ENCODE data around the gene MCC. TPM values are rescaled to one million over a fixed set of nuclear protein-coding genes. Genes with fewer than 3 reads are reported as not detected.

The MCC gene
- total RNA-seq, 4 donors from 2014 or later, result 6.8 to 11.9 (median 9.0) TPM

GRCh38 chr5:113052041-113052795 lies 436.0 kb downstream of the MCC start:
- no peaks in the 10 kb centered on the region for H3K9me3 ChIP-seq
- no peaks in the 10 kb centered on the region for H3K36me3 ChIP-seq
- ATAC-seq (no peak), DNase-seq (no peak)
- no peak overlapping the region for H3K27ac ChIP-seq
- intact Hi-C loops (cut with DNase I; ENCODE audit: low total_unique reads), result no loop called here
- no peak overlapping the region for H3K4me3 ChIP-seq
- no peak for TF ChIP-seq POLR2A (IDR thresholded peaks at IDR 0.05)
- TF ChIP-seq CTCF (IDR thresholded peaks at IDR 0.05 in 4 of 5, conservative IDR thresholded peaks at IDR 0.05 in 1 of 5), result no peak
- no peaks in the 10 kb centered on the region for H3K27me3 ChIP-seq
- H3K4me1 ChIP-seq, result no peaks in the 10 kb centered on the region
- in situ Hi-C loops (cut with MboI; ENCODE audit: low sequenced_read_pairs in 4 of 4), result no loop called here

- Histone ChIP-seq H3K9me3 (no peaks in the 10 kb centered on the region), H3K27ac (no peak overlapping the region), H3K4me1 (no peaks in the 10 kb centered on the region), H3K36me3 (no peaks in the 10 kb centered on the region), H3K4me3 (no peak overlapping the region), H3K27me3 (no peaks in the 10 kb centered on the region)
- DNase-seq, result no peak
- intact Hi-C loops (cut with DNase I; ENCODE audit: low total_unique reads) (no loop called here), in situ Hi-C loops (cut with MboI; ENCODE audit: low sequenced_read_pairs in 4 of 4) (no loop called here)
- no peak for ATAC-seq
- TF ChIP-seq CTCF (IDR thresholded peaks at IDR 0.05 in 4 of 5, conservative IDR thresholded peaks at IDR 0.05 in 1 of 5), result no peak
- TF ChIP-seq POLR2A (IDR thresholded peaks at IDR 0.05), result no peak
These were observed 437.4 kb downstream of the MCC start for GRCh38 chr5:113050721-113051382.

GRCh38 chr5:113048931-113049330 lies 439.3 kb downstream of the MCC start:
- Histone ChIP-seq H3K27ac (no peak overlapping the region), H3K9me3 (no peaks in the 10 kb centered on the region), H3K27me3 (no peaks in the 10 kb centered on the region), H3K36me3 (no peaks in the 10 kb centered on the region), H3K4me1 (no peaks in the 10 kb centered on the region), H3K4me3 (no peak overlapping the region)
- ATAC-seq (no peak), DNase-seq (no peak)
- intact Hi-C loops (cut with DNase I; ENCODE audit: low total_unique reads), result no loop called here
- TF ChIP-seq CTCF (IDR thresholded peaks at IDR 0.05 in 4 of 5, conservative IDR thresholded peaks at IDR 0.05 in 1 of 5) (no peak), POLR2A (IDR thresholded peaks at IDR 0.05) (no peak)
- in situ Hi-C loops (cut with MboI; ENCODE audit: low sequenced_read_pairs in 4 of 4), result loop anchor here in 1 of 4 donors (25.0 kb wide), 1 partner anchor 463 kb away; the partner anchor contains the start of gene YTHDC2

GRCh38 chr5:113047733-113048652 lies 440.3 kb downstream of the MCC start:
- no peak overlapping the region for H3K4me3 ChIP-seq
- H3K4me1 ChIP-seq, result no peaks in the 10 kb centered on the region
- intact Hi-C loops (cut with DNase I; ENCODE audit: low total_unique reads), result no loop called here
- H3K27me3 ChIP-seq, result no peaks in the 10 kb centered on the region
- no peaks in the 10 kb centered on the region for H3K36me3 ChIP-seq
- in situ Hi-C loops (cut with MboI; ENCODE audit: low sequenced_read_pairs in 4 of 4), result loop anchor here in 1 of 4 donors (25.0 kb wide), 1 partner anchor 464 kb away; the partner anchor contains the start of gene YTHDC2
- TF ChIP-seq POLR2A (IDR thresholded peaks at IDR 0.05) (no peak), CTCF (IDR thresholded peaks at IDR 0.05 in 4 of 5, conservative IDR thresholded peaks at IDR 0.05 in 1 of 5) (no peak)
- ATAC-seq, result no peak
- no peaks in the 10 kb centered on the region for H3K9me3 ChIP-seq
- H3K27ac ChIP-seq, result no peak overlapping the region
- DNase-seq, result no peak
